MM.1S (cell line): ENCODE results near the gene CSGALNACT2.

Experiments used
- DNase-seq: peaks from one replicate; pipeline ENCODE4 v3.0.0-alpha.2; 2015
- H2AFZ ChIP-seq: fragments of 300-600 bp; sonication (generic); 2 replicates; pipeline ENCODE4 v1.6.0; 2016; ENCODE audit warnings: antibody characterized with exemption, low read length
- H3F3A ChIP-seq: fragments of 300-600 bp; sonication (generic); 2 replicates; pipeline ENCODE4 v1.6.1; 2016; ENCODE audit warnings: mild to moderate bottlenecking, antibody characterized with exemption, low read length, moderate library complexity, mixed read lengths; ENCODE audit not compliant: insufficient read depth
- H3K27ac ChIP-seq: fragments of 300-600 bp; sonication (generic); 2 replicates; pipeline ENCODE4 v1.5.1; 2016; ENCODE audit warnings: mild to moderate bottlenecking, low read length
- H3K27me3 ChIP-seq: fragments of 300-600 bp; sonication (generic); replicated peaks from 2 replicates; pipeline ENCODE4 v1.6.0; 2016; ENCODE audit warnings: low read length; ENCODE audit not compliant: insufficient read depth
- H3K36me3 ChIP-seq: fragments of 300-600 bp; sonication (generic); replicated peaks from 2 replicates; pipeline ENCODE4 v1.6.1; 2016; ENCODE audit warnings: mild to moderate bottlenecking, low read length, mixed read lengths; ENCODE audit not compliant: insufficient read depth
- H3K4me1 ChIP-seq: fragments of 300-600 bp; sonication (generic); 2 replicates; pipeline ENCODE4 v1.6.1; 2016; ENCODE audit warnings: low read length, mixed read lengths
- H3K4me2 ChIP-seq: fragments of 300-600 bp; sonication (generic); 2 replicates; pipeline ENCODE4 v1.6.0; 2016; ENCODE audit warnings: low read depth, low read length
- H3K4me3 ChIP-seq: fragments of 300-600 bp; sonication (generic); 2 replicates; pipeline ENCODE4 v1.5.1; 2016; ENCODE audit warnings: low read length, mixed read lengths
- H3K79me2 ChIP-seq: fragments of 300-600 bp; sonication (generic); 2 replicates; pipeline ENCODE4 v1.6.1; 2016; ENCODE audit warnings: mixed run types, low read length, mixed read lengths
- H3K9ac ChIP-seq: fragments of 300-600 bp; sonication (generic); 2 replicates; pipeline ENCODE4 v1.6.1; 2016; ENCODE audit warnings: low read length, mixed read lengths
- H3K9me2 ChIP-seq: fragments of 300-600 bp; sonication (generic); replicated peaks from 2 replicates; pipeline ENCODE4 v1.6.1; 2016; ENCODE audit warnings: mild to moderate bottlenecking, low read length, mixed read lengths; ENCODE audit not compliant: insufficient read depth
- H3K9me3 ChIP-seq: fragments of 300-600 bp; sonication (generic); replicated peaks from 2 replicates; pipeline ENCODE4 v1.6.1; 2016; ENCODE audit warnings: mild to moderate bottlenecking, low read length, mixed read lengths; ENCODE audit not compliant: insufficient read depth
- H4K20me1 ChIP-seq: fragments of 300-600 bp; sonication (generic); 2 replicates; pipeline ENCODE4 v1.6.1; 2016; ENCODE audit warnings: mild to moderate bottlenecking, low read length, moderate library complexity, mixed read lengths; ENCODE audit not compliant: insufficient read depth
- CTCF ChIP-seq: fragments of 300-600 bp; sonication (generic); IDR thresholded peaks from 2 replicates; pipeline ENCODE4 v1.5.1; 2016; ENCODE audit warnings: antibody characterized with exemption, low read length, mixed read lengths
- EZH2 ChIP-seq: fragments of 300-600 bp; sonication (generic); optimal IDR thresholded peaks from 2 replicates; pipeline ENCODE3; 2017; ENCODE audit warnings: low read depth, mild to moderate bottlenecking, antibody characterized with exemption, low read length, mixed read lengths
- EZH2phosphoT487 ChIP-seq: fragments of 300-600 bp; sonication (generic); IDR thresholded peaks from 2 replicates; pipeline ENCODE4 v1.6.1; 2018; ENCODE audit warnings: antibody characterized with exemption, low read length

CSGALNACT2 gene

GRCh38 chr10:43155741-43156140, 17.5 kb downstream of the CSGALNACT2 start:
- Histone ChIP-seq H3K4me1 (no peaks in the 10 kb centered on the region), H3K4me2 (no peak overlapping the region), H3K9me2 (no peaks in the 10 kb centered on the region), H3K4me3 (no peak overlapping the region), H3K9me3 (no peaks in the 10 kb centered on the region), H2AFZ (no peak overlapping the region), H3K9ac (no peak overlapping the region), H3K27me3 (no peaks in the 10 kb centered on the region), H3F3A (no peaks in the 10 kb centered on the region), H3K36me3 (no peaks in the 10 kb centered on the region), H3K27ac (no peak overlapping the region), H3K79me2 (peaks cover 83% of the 10 kb centered on the region), H4K20me1 (peaks cover 9% of the 10 kb centered on the region; the same call in 1 of the 2 replicates)
- TF ChIP-seq EZH2 (no peak), EZH2phosphoT487 (no peak), CTCF (no peak)
- no peak for DNase-seq

- no peak for TF ChIP-seq EZH2
- no peak for TF ChIP-seq EZH2phosphoT487
- TF ChIP-seq CTCF = no peak
Measured at GRCh38 chr10:43156590-43157341, 18.5 kb downstream of the CSGALNACT2 start.

GRCh38 chr10:43158636-43159035, 20.4 kb downstream of the CSGALNACT2 start:
- no peaks in the 10 kb centered on the region for H3K9me2 ChIP-seq
- H3K9me3 ChIP-seq = no peaks in the 10 kb centered on the region
- H2AFZ ChIP-seq = no peak overlapping the region
- H3K4me3 ChIP-seq = no peak overlapping the region
- H3K4me1 ChIP-seq = no peaks in the 10 kb centered on the region
- DNase-seq = no peak
- H3K27me3 ChIP-seq = no peaks in the 10 kb centered on the region
- H3K9ac ChIP-seq = no peak overlapping the region
- no peak overlapping the region for H3K27ac ChIP-seq
- H3K79me2 ChIP-seq = peaks cover 61% of the 10 kb centered on the region
- TF ChIP-seq EZH2phosphoT487 = no peak
- no peak for TF ChIP-seq EZH2
- TF ChIP-seq CTCF = no peak
- H3K4me2 ChIP-seq = no peak overlapping the region
- 0 out of 2 replicates have a peak, but pooled peaks cover 4% of the 10 kb centered on the region for H4K20me1 ChIP-seq
- H3F3A ChIP-seq = no peaks in the 10 kb centered on the region
- H3K36me3 ChIP-seq = peaks cover 7% of the 10 kb centered on the region; the same call in 1 of the 2 replicates

More at GRCh38 chr10:43156590-43157341, 18.5 kb downstream of the CSGALNACT2 start:
- DNase-seq = no peak
- H3K9me2 ChIP-seq = no peaks in the 10 kb centered on the region
- no peaks in the 10 kb centered on the region for H3K9me3 ChIP-seq
- no peak overlapping the region for H3K27ac ChIP-seq
- peaks cover 2% of the 10 kb centered on the region; the same call in 1 of the 2 replicates for H3K36me3 ChIP-seq
- H3K4me3 ChIP-seq = no peak overlapping the region
- peaks cover 73% of the 10 kb centered on the region for H3K79me2 ChIP-seq
- H3K9ac ChIP-seq = no peak overlapping the region
- no peaks in the 10 kb centered on the region for H3F3A ChIP-seq
- no peaks in the 10 kb centered on the region for H3K27me3 ChIP-seq
- H3K4me1 ChIP-seq = no peaks in the 10 kb centered on the region
- no peak overlapping the region for H3K4me2 ChIP-seq
- peaks cover 4% of the 10 kb centered on the region; the same call in 1 of the 2 replicates for H4K20me1 ChIP-seq
- no peak overlapping the region for H2AFZ ChIP-seq
